Right kidney (tissue), 1 donor: Measurements from ENCODE around the gene COPG2.
"Not testable (repeated sequence)": the region's sequence is repeated elsewhere in the genome, so short reads cannot be mapped to it uniquely, and the experiment has no call there.

Experiments
- DNase-seq: peaks from one replicate; pipeline ENCODE4 v3.0.0-alpha.2; 2016

COPG2 gene

GRCh38 chr7:130566168-130566897 lies 102.2 kb downstream of the COPG2 start:
- no peak for DNase-seq

- no peak for DNase-seq
Measured at GRCh38 chr7:130560972-130561371, 107.6 kb downstream of the COPG2 start.

GRCh38 chr7:130559184-130559583 lies 109.4 kb downstream of the COPG2 start:
- DNase-seq: no peak

- no peak for DNase-seq
Measured at GRCh38 chr7:130554481-130554880, 114.1 kb downstream of the COPG2 start.

- no peak for DNase-seq
Measured at GRCh38 chr7:130553398-130554029, 115.0 kb downstream of the COPG2 start.

GRCh38 chr7:130544356-130544755 lies 124.2 kb downstream of the COPG2 start:
- no peak for DNase-seq

- no peak for DNase-seq
Measured at GRCh38 chr7:130543487-130544010, 125.0 kb downstream of the COPG2 start.

- DNase-seq: not testable (repeated sequence)
Measured at GRCh38 chr7:130542297-130542696, 126.3 kb downstream of the COPG2 start.

GRCh38 chr7:130541287-130541686 lies 127.3 kb downstream of the COPG2 start:
- DNase-seq: not testable (repeated sequence)

- DNase-seq: not testable (repeated sequence)
Measured at GRCh38 chr7:130537894-130538293, 130.7 kb downstream of the COPG2 start.

- no peak for DNase-seq
Measured at GRCh38 chr7:130529417-130529816, 139.1 kb downstream of the COPG2 start.

GRCh38 chr7:130527752-130528355 lies 140.7 kb downstream of the COPG2 start:
- DNase-seq: not testable (repeated sequence)

GRCh38 chr7:130524628-130525027 lies 143.9 kb downstream of the COPG2 start:
- no peak for DNase-seq

GRCh38 chr7:130523519-130524125 lies 144.9 kb downstream of the COPG2 start:
- DNase-seq: not testable (repeated sequence)

GRCh38 chr7:130521258-130521951 lies 147.1 kb downstream of the COPG2 start:
- DNase-seq: no peak

GRCh38 chr7:130515315-130516040 lies 153.1 kb downstream of the COPG2 start:
- DNase-seq: no peak

- no peak for DNase-seq
Measured at GRCh38 chr7:130513447-130513846, 155.1 kb downstream of the COPG2 start.

GRCh38 chr7:130512038-130512437 lies 156.5 kb downstream of the COPG2 start:
- DNase-seq: not testable (repeated sequence)

GRCh38 chr7:130506358-130506757 lies 162.2 kb downstream of the COPG2 start:
- no peak for DNase-seq

GRCh38 chr7:130505753-130506152 lies 162.8 kb downstream of the COPG2 start:
- no peak for DNase-seq

- no peak for DNase-seq
Measured at GRCh38 chr7:130500910-130501309, 167.6 kb downstream of the COPG2 start.

- DNase-seq: no peak
Measured at GRCh38 chr7:130500463-130500862, 168.1 kb downstream of the COPG2 start.
